Activated effector memory CD4-positive, alpha-beta T cell treated with Interleukin-2 at 50 U/mL for 16 hours (primary cell): ENCODE data around the gene DBP.
"Not testable (repeated sequence)": the region's sequence is repeated elsewhere in the genome, so short reads cannot be mapped to it uniquely, and the experiment has no call there.

ENCODE experiments used
- DNase-seq: peaks from one replicate; pipeline ENCODE4 v3.0.0-alpha.2; 2020

The DBP gene

DNA sequence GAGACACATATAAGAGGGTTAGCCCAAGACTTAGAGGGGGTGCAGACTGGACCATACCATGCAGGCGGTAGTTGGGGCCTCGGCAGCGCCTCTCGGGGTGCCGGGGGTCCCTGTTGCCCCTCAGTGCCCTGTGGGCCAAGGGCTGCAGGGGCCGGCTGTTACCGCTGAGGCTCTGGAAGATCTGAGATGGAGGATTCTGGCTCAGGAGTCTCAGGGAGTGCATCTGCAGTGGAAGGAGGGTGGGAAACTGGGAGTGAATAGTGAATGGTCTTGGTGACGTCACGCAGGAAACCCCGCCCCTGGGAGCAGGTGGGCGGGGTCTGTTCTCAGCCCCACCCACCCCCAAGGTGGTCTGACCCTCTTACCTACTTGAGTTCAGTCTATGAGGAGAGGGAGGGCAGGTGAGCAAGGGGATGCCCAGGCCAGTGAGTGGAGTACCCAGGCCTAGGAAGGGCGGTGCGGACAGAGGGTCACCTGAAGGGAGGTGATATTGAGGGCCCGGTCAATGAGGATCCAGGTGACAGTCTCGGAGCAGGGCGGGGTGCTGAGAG is 1.7 kb upstream of the DBP start:
- no peak for DNase-seq

DNA sequence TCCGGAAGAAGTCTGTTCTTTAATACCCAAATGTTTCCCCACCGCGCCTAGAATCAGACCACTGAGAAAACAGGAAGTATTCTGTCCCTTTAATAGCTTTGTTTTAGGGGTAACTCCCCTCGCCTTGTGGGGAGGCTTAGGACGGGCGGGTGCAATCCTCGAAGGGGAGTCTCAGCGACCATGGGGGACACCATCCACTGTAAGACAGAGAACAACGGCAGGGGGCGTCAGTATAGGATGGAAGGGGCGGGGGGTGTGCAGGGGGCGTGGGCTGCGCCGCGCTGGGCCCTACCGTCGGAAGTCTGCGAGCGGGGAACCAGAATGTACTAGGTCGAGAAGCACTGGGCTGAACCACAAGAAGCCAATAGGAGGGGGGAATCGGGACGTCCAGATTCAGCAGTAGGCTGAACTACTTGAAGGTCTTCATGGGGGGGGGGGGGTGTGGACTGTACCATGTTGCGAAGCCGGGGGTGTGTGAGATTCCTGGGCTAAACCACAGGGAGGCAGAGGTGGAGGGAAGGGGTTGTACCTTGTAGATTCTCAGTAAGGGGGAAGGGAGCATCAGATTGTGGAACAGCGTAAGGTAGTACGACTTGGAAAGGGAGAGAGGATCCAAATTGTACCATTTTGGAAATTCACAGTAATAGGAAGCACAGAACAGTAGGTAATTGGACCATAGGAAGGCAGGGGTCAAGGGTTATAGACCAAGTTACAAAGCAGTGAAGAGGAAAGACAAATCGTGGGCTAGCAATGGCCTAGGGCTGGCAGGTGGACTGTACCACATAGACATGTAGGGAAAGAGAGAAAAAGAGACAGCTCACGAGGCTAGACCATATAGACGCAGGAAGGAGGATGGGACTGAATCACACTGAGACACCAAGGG is 1.0 kb upstream of the DBP start:
- peak; percentile 74 for DNase-seq

DNA sequence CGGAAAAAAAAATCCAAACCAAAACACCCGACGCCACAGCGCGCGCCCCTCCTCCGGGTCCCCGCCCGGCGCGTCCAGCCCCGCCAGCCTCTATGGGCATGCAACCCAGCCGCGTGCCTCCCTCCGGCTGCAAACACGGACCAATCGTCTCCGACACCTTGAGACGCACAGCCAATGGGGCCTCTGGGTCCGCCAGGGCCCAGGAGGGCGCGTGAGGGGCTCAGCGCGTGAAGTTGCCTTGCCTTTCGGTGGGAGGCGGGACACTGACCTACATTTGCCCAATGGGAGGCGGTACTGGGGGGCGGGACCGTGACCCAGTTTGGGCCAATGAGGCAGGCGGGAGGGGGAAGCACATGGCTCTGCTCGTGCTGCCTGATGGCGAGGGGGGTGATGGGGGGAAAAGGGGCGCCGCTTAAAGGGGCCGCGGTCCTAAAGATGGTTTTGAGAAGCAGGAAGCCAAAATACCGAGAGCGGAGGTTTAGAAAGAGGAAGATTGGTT is 319 bp upstream of the DBP start:
- DNase-seq, result peak; percentile 100

DNA sequence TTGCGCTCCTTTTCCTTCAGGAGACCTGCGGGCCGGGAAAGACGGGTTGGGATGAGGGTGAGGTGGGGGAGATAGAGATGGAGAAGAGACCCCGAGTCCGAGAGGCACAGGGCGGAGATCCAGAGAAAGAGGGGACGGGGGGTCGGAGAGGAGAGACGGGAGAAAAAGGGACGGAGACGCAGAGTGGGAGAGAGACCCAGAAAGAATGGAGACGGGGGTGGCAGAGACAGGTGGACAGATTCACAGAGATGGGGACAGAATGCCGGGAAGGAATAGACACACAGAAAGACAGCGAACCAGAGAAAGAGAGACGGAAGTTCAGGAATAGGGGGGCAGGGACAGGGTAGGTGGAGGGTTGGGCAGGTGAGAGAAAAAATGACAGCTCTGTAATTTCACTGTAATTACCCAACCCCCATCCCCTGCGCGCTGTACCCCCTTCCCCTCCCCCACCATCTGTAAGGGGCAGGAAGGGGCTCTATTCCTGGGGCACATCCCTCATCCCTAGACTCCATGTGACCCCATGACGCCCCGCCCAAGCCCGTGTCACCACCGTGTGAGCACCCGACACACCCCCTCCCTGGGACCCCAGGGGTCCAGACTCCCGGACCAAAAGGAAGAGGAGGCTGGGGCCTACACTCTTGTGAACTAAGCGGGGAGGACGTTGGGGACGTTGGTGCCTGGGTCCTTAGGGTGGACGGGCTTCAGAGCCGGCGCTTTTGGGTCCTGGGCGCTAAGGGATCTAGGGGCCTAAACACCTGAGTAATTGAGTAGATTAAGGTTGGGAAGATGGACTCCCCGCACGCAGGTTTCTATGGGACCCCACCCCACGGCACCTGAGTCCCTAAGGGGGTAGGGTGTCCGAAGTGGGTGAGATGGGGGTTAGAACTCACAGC is 967 bp downstream of the DBP start:
- DNase-seq, result no peak

DNA sequence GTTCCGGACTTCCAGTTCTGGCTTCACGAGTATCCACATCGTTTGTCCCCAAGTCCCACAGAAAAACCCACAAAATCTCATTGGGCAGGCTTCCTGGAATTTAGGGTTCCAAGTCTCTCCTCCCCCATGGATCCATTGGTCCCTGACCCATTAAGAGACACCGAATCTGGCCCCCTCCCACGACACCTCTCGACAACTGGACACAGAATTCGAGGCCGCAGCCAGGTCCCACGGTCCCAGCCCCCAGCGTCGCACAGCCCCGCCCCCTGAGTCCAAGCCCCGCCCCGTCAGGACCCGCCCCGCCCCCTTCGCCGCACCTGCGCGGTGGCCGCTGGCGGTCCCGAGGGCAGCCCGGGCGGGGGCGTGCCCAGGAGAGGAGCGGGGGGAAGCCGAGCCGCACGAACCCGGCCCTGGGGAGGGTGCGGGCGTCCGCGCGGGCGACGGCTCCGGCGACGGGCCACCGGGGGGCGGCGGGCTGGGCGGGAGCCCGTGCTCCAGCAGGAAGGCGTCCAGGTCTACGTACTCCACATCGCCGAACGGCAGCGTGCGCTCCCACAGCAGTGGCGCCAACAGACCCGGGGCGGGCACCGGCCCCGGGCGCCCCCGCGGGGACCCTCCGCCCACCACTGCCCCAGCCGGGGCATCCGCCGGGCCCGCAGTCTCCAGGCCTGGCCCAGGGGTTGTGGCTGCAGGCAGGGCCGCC is 1.8 kb downstream of the DBP start:
- peak; percentile 63 for DNase-seq

DNA sequence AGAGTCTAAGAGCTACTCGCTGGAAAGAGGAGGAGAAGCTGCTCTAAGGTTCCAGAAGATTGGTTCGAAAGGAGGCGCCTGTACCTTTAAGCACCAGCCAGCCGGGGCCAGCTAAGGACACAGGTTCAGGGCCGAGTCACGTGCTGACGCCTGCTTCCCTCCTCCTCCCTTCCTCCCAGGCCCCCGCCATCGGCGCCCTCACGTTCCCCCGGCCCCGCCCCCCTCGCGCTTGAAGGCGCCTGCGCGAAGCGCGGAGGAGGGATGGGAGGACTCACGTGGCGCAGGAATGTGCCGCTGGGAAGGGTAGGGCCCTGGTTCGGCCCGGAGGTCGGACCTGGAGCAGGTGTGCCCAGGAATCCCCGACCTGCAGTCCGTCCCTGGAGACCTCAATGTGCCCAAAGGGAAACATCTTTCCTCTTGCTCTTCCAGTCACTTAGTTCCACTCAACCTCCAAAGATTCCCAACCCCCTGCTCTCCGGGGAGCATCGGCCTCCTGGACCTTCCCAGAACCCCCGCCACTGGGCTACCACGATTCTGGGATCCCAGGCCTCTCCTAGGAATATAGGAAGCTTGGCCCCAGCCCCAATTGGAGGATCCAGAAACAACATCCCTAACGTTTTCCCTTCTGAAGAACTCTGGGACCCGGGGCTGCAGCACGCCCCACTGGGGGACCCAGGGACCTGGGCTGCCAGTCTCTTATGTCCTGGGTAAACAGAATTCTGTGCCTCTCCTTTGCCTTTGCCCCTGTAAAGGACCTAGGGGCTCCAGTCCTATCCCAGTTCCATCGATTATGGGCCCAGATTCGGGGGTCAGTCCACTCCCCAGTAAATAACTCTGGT is 2.5 kb downstream of the DBP start:
- DNase-seq, result peak; percentile 88

DNA sequence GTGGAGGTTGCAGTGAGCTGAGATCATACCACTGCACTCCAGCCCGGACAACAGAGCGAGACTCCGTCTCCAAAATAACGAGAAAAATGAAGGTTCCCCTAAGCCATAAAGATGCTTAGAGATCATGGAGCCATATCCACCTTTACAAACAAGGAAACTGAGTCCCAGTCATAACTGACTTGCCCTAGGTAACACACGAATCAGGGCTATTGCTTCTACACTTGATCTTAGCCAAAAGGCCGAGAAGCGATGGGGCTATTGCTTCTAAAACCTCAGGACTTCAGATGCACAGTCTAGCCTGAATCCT is 3.2 kb downstream of the DBP start:
- DNase-seq, result no peak

DNA sequence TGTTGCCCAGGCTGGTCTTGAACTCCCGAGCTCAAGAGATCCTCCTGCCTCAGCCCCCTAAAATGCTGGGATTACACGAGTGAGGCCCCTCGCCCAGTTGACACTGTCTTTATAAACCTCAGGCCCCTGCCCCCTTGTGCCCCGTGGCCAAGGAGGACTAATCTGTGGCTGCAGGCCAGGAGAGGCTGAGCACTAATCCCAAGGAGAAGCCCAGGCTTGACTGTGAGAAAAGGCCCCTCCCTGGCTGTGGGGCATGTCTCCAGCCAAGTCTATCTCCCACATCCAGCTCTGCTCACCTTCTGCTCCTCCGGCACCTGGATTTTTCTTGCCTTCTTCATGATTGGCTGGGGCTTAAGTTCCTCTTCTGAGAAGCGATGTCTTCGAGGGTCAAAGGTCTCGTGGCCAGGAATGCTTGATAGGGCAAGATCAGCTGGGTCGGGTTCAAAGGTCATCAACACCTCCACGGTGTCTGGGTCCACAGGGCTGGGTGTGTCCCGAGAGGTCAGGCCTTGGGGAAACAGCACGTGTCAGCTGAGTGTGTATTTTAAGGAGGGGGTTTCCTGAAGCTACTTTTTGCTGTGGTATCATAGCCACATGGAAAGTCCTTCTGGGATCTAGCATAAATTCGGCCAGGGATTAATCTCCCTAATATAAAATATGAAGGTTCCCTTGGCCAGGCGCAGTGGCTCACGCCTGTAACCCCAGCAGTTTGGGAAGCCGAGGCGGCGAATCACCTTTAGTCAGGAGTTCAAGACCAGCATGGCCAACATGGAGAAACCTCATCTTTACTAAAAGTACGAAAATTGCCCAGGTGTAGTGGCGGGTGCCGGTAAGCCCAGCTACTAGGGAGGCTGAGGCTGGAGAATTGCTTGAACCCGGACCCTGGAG is 3.8 kb downstream of the DBP start:
- no peak for DNase-seq

DNA sequence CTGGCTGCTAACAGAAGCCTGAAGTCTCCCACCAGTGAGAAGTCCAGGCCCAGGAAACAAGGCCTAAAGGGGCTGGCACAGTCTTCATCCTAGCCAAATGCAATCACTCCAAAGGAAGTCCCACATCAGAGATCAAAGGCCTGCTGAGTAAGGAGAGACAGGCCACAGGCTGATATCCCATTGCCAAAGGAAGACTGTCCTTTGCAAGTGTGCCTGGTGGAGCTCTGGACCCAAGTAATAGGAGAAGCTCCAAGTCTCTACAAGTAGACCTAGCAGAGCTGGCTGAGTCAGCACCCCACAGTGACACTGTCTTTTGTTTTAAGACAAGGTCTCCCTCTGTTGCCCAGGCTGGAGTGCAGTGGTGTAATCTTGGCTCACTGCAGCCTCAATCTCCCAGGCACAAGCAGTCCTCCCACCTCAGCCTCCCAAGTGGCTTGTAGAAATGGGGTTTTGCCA is 4.5 kb downstream of the DBP start:
- no peak for DNase-seq

DNA sequence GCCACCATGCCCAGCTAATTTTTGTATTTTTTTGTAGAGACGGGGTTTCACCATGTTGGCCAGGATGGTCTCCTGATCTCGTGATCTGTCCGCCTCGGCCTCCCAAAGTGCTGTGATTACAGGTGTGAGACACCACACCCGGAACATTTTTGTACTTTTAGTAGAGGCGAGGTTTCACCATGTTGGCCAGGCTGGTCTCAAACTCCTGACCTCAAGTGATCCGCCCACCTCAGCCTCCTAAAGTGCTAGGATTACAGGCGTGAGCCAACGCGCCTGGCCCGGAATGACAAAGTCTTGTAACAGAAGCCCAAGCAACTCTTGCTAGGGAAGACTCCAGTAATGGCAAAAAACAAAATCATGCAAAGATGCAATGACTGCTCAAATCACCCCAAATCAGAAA is 4.9 kb downstream of the DBP start:
- DNase-seq, result not testable (repeated sequence)

DNA sequence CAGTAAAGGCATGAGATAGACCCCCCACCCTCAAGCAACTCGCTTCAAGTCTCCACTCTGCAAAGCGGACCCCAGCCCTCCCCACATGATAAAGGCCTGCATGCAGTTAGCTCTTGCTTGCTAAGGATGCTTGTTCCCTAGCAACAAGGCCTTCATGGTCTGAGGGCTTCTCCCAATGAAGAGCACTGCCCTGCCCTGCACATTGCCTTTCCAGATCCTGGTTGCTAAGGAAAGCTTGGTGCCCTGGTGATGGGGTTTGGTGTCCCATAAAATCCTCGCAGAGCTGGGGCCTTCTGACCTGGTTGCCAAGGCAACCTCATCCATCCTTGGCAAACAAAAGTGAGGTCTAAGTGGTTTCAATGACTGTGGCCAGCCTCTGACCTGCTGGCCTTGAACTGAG is 6.0 kb downstream of the DBP start:
- DNase-seq, result no peak

DNA sequence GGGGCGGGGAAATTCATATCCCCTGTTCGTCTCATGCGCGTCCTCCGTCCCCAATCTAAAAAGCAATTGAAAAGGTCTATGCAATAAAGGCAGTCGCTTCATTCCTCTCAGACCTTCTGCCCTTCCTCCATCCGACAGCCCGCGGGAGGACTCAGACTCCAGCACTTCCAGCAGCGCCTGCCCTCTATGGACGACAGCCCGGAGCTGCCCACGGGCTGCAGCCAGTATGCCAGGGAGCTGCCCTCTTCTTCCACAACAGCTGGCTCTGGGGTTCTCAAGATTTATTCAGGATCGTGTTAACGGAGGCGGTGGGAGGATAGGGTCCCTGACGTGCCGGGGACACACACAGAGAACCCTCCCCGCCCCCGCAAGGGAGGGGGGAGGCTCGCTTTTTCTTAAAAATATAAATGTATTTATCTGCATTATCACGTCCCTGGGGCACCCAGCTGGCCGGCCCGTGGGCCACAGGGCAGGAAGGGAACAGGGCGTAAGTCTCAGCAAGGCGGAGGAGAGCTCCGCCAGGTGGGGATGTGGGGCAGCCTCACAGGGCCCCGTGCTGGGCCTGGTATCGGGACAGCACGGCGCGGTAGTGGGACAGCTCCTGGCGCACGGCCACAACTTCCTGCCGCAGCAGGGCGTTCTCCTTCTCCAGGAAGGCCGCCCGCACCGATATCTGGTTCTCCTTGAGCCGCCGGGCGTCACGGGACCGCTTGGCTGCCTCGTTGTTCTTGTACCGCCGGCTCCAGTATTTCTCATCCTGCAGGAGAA is 6.7 kb downstream of the DBP start:
- no peak for DNase-seq

DNA sequence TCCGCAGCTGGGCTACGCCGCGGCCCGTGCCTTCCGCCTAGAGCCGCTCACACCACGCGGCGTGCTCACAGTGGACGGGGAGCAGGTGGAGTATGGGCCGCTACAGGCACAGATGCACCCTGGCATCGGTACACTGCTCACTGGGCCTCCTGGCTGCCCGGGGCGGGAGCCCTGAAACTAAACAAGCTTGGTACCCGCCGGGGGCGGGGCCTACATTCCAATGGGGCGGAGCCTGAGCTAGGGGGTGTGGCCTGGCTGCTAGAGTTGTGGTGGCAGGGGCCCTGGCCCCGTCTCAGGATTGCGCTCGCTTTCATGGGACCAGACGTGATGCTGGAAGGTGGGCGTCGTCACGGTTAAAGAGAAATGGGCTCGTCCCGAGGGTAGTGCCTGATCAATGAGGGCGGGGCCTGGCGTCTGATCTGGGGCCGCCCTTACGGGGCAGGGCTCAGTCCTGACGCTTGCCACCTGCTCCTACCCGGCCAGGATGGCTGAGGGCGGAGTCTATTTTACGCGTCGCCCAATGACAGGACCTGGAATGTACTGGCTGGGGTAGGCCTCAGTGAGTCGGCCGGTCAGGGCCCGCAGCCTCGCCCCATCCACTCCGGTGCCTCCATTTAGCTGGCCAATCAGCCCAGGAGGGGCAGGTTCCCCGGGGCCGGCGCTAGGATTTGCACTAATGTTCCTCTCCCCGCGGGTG is 7.4 kb downstream of the DBP start:
- no peak for DNase-seq

DNA sequence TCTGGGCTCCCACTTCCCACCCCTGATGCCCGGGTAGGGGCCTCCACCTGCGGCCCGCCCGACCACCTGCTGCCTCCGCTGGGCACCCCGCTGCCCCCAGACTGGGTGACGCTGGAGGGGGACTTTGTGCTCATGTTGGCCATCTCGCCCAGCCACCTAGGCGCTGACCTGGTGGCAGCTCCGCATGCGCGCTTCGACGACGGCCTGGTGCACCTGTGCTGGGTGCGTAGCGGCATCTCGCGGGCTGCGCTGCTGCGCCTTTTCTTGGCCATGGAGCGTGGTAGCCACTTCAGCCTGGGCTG is 7.9 kb downstream of the DBP start:
- no peak for DNase-seq

DNA sequence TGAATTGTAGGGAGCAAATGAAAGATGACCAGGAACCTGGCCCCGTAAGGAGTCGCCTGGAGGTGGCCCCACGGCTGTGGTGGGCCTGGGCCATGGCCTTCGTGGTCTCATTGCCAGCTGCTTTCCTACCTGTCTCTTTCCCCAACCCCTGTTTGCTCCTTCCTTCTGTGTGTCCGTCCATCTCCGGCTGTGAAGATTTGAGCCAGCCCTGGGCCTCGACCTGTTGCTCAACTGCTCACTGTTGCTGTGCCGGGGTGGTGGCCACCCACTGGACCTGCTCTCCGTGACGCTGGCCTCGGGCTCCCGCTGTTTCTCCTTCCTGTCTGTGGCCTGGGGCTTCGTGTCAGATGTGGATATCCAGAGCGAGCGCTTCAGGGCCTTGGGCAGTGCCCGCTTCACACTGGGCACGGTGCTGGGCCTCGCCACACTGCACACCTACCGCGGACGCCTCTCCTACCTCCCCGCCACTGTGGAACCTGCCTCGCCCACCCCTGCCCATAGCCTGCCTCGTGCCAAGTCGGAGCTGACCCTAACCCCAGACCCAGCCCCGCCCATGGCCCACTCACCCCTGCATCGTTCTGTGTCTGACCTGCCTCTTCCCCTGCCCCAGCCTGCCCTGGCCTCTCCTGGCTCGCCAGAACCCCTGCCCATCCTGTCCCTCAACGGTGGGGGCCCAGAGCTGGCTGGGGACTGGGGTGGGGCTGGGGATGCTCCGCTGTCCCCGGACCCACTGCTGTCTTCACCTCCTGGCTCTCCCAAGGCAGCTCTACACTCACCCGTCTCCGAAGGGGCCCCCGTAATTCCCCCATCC is 8.5 kb downstream of the DBP start:
- DNase-seq, result no peak

DNA sequence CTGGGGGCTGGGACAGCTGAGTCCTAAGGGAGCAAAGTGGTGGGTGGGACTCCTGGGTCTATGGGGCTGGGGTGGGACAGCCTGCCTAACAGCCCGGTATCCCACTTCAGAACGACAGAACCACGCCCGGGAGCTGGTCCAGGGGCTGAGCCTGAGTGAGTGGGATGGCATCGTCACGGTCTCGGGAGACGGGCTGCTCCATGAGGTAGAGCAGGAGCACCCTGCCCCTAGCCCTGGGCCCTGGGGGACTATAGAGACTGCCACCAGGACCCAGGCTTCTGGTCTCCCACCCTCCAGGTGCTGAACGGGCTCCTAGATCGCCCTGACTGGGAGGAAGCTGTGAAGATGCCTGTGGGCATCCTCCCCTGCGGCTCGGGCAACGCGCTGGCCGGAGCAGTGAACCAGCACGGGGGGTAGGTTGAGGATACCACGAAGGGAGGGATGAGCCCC is 9.3 kb downstream of the DBP start:
- DNase-seq, result no peak

DNA sequence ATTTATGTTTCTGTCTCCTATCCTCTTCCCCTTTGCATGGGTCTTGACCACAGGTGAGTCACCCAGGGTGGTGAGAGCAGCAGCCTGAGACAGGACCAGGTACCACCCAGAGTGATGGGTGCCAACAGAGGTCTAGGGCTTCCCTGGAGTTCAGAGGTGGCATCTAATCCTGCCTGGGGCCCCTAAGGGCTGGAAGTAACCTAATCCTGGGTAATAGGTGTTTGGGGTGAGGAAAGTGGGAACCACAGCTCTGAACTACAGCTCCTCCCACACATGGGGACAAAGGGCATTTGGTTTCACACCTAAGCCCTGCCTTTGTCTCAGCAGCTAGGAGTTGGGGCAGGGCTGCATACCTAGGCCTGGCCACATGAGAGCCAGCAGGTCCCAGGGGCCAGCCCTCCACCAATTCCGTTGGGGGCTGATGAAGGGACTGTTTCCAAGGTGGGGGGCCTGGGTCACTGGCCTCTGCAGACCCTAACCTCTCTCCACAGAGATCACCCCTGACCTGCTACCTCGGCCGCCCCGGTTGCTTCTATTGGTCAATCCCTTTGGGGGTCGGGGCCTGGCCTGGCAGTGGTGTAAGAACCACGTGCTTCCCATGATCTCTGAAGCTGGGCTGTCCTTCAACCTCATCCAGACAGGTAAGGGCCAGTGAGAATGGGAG is 9.8 kb downstream of the DBP start:
- DNase-seq, result no peak

DNA sequence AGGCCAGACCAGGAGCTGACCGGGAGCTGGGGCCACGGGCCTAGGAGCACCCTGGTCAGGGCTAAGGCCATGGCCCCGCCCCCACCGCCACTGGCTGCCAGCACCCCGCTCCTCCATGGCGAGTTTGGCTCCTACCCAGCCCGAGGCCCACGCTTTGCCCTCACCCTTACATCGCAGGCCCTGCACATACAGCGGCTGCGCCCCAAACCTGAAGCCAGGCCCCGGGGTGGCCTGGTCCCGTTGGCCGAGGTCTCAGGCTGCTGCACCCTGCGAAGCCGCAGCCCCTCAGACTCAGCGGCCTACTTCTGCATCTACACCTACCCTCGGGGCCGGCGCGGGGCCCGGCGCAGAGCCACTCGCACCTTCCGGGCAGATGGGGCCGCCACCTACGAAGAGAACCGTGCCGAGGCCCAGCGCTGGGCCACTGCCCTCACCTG is 11.3 kb downstream of the DBP start:
- DNase-seq, result no peak
